Renal cortical epithelial cell (primary cell): Measurements from ENCODE around the gene KRT83. TPM values are rescaled to one million over a fixed set of nuclear protein-coding genes. Genes with fewer than 3 reads are reported as not detected.
"Not testable (repeated sequence)": the region's sequence is repeated elsewhere in the genome, so short reads cannot be mapped to it uniquely, and the experiment has no call there.

Source experiments
- DNase-seq: peaks from one replicate; pipeline ENCODE4 v3.0.0-alpha.2; 2011; ENCODE audit warnings: low read depth
- total RNA-seq: library from RNA; depleted of rRNA; stranded (reverse); fragments of >200 nt; gene quantifications from 2 replicates; pipeline ENCODE4 v1.2.3, GENCODE V29; 2014

The KRT83 gene
- total RNA-seq, 1 donor from 2014 or later: not detected

DNA sequence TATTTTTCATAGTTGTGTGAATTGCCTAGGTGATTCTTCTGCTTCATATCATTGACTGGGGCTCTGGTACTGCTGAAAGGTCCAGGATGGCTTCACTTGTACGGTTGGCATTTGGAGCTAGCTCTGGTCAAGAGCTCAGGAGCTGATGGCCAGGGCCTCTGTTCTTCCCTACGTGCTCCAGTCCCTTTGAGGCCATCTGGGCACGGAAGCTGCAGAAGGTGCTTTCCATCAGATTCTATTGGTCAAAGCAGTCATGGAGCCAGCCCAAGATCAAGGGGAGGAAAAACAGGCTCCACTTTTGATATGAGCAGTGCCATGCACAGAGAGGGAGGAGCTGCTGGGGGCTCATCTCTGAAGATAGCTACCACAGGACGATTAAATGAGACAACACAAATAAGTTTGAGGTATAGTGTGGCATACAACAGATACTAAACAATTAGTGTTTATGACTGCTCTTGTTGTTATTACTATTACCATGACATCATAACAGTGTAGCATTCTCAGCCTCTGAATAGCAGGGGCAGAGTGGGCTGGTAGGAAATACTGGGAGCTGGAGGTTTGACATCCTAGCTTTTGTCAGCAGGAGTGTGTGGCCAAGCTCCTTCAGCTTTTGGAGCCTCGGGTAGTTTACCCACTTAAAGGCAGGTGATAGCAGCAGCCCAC, 10.4 kb downstream of the KRT83 start:
- DNase-seq: peak; percentile 25

DNA sequence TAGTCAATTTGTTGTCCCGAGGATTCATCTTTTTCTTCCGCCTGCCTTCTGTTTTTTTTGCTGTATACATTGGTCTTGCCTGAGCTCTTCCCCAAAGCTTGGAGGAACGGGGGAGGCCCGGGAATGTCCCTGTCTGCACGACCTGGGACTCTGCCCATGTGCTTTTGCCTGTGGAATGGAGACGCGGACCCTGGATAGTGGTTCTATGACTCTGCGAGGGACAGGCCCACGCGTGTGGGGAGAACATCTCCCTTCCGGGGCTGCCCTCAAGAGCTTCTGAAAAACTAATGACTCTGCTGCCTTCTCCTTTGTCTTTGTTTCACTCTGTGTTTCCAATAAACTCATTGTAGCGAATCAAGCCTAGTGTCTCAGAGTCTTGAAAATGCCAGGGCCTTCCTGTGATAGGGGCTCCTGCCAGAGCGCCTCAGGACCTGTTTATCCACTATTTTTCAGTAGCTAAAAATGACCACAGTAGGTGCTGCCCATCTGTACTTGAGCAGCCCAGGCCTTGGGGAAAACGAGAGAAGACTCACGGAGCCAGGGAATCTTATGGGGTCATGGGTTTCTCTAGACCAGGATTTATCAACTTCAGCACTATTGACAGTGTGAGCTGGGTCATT, 12.3 kb downstream of the KRT83 start:
- DNase-seq: no peak

DNA sequence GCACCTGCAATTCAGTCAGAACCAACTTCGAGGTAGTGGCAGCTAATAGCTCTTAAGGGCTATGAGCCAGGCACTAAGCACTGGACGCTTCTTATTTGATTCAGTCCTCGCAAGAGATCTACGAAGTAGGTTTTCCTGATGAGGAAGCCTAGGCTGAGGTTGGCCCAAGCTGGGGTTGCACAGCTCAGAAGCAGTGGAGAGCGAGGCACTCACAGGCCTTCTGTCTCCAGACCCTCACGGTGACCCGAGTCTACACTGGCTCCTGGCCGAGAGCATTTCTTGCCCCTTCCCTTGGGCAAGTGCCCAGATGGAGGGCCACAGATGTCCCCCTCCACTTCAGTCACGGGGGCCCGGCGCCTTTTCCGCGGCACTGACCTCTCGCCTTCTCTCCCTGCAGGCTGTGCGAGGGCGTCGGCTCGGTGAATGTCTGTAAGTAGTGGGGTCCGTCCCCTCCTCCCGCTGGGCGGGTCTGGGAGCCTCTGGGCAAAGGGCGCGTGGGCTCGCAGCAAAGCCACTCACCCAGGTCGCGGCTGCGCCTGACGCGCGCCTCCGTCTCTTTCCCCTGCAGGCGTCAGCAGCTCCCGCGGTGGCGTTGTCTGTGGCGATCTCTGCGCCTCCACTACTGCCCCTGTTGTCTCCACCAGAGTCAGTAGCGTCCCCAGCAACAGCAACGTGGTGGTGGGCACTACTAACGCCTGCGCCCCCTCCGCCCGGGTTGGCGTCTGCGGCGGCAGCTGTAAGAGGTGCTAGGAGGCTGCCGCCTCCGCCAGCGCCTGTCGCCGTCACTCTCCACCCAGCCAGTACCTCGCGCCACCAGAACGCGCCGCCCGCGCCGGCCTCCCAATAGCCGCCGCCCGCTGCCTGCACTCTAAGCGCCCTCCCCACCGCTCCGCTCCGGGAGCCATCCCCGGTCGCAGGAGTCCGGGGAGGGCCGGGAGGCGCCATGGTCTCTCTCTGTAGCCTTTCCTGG, 13.1 kb downstream of the KRT83 start:
- DNase-seq: no peak

DNA sequence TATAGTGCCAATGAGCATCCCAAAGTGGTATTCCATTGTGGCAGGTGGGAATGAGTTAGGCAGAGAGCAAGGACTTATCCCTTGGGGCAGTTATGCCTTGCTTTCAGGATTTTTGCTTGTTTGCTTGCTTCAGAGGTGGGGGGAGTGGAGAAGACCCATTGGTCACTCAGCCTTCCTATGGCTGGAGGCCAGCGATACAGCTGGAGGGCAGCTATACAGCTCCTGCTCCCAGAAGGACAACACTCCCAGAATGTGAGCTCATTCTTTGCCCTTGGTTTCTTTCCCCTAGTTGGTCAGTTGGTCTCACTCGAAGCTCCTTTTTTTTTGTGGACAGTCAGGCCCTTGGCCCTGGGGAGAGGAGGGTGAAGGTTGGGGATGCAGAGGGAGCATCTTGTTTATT, 14.5 kb downstream of the KRT83 start:
- no peak for DNase-seq

DNA sequence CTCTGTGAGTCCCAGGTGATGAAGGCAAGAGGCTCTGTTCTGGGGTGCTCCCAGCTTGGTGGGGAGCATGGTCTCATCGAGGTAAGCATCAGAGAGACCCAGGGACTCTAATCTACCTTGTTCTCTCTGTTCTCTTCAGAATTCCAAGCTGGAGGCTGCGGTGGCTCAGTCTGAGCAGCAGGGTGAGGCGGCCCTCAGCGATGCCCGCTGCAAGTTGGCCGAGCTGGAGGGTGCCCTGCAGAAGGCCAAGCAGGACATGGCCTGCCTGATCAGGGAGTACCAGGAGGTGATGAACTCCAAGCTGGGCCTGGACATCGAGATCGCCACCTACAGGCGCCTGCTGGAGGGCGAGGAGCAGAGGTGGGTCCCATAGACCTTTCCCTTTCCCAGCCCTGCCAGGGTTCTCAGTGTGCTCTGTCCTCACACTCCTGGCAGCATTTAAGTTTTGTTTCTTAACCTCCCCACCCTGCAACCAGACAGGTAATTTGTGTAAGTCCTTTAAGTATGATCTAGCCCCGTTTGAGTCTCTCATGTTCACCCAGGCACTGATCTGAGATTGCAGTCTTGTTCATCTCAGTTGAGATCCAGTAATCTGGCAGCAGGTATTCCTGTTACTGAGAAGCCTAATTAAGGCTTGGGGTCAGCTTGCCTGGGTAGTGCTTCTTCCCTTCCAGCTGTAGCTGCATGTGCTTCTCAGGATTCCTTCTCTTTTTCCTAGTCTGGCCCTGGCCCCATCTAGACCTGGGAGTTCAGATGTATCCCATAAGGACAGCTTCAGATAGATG, 15.1 kb downstream of the KRT83 start:
- no peak for DNase-seq

DNA sequence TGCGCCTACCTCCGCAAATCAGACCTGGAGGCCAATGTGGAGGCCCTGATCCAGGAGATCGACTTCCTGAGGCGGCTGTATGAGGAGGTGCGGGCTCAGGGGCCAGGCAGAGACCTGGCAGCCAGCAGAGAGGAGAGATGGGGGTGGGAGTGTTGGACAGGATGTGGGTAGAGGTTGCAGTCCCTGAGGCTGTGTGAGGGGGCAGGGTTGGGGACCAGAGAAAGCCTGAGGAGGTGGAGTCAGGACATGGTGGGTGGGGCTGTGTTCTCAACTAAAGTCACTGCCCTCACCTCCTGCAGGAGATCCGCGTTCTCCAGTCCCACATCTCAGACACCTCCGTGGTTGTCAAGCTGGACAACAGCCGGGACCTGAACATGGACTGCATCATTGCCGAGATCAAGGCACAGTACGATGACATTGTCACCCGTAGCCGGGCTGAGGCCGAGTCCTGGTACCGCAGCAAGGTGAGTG, 16.2 kb downstream of the KRT83 start:
- DNase-seq: not testable (repeated sequence)

DNA sequence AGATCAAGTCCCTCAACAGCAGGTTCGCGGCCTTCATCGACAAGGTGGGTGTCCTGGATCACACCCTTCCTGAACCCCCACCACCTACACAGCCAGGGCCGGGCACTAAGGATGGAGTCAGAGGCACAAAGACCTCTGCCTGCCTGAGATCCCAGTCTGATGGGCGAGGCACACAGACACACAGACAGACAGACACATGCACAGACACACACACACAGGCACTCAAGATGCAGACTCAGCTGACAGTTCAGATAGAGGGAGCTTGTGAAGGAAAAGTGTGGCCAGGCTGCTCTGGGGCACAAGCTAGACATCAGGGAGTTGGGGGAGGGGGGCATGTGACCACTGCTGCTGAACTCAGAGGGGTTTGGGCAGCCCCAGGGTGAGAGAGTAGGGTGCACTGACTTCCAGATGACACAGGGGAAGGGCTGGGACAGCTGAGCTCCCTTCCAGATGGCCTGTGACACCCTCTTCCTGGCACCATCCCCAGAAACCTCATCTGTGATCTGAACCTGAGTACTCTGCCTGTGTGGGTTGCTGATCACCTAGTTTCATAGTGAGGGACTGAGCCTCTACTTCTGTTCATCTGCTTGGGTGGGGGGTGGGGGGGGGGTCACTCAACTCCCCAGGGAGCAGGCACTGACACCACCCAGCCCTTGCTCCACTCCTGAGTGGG, 18.8 kb downstream of the KRT83 start:
- not testable (repeated sequence) for DNase-seq

DNA sequence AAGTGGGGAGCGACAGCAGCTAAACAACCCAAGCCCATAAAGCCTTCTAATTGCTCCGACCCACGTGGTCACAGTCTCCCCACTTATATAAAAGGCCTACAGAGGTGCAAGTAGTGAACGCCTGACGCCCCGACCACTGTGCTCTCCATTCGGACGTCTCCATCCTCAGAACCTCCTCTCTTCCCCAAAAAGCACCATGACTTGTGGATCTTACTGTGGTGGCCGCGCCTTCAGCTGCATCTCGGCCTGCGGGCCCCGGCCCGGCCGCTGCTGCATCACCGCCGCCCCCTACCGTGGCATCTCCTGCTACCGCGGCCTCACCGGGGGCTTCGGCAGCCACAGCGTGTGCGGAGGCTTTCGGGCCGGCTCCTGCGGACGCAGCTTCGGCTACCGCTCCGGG, 19.5 kb downstream of the KRT83 start:
- DNase-seq: not testable (repeated sequence)

DNA sequence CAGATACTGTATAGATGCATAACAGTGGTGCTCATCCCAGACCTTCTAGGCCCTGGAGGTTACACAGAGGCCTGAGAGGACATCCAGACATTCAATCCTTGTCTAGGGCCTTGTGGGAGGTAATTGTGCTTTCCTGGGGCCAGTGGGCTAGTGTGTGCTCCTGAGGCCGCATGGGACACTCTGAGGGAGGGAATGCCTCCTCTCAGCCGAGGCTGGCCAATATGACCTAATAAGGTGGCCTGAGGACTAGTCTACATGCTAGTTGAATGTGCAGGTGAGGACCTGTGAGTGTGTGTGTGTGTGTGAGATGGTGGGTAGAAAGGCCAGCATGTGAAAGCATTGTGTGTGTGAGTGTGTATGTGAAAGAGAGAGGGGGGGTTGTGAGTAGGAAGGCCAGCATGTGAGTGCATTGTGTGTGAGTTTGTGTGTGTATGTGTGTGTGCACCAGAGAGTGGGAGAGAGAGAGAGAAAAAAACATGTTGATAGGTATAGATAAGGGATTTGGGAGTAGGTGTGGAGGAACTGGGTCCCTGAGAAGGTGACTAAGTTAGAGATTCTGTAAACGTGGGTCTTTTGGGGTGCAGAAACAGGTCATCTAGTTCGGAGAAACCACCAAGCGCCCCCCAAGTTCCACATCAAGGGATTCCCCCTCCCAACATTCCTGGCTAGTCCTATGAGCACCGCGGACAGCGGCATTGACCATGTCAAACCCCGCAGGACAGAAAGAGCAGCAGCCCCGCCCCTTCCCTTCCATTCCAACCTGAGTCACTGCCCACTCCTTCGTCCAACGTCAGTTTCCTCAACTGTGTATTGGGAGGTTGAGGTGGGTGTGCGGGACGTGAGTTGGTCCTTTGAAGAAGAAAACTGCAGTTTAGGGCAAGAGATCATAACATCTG, 20.2 kb downstream of the KRT83 start:
- DNase-seq: peak; percentile 20

DNA sequence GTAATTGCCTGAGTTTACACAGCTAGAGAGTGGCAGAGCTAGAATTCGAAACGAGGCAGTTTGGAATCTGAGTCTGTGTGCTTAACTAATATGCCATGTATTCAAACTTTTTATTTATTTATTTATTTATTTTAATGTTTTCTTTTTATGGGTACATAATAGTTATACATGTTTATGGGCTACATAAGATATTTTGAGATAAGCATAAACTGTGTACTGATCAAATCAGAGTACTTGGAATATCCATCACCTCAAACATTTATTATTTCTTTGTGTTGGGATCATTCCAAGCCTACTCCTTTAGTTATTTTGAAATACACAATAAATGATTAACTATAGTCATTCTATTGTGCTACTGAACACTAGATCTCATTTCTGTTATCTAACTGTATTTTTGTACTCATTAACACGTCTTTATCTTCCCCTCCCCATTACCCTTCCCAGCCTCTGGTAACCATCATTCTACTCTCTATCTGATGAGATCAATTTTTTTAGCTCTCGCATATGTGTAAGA, 22.5 kb downstream of the KRT83 start:
- DNase-seq: peak; percentile 53

DNA sequence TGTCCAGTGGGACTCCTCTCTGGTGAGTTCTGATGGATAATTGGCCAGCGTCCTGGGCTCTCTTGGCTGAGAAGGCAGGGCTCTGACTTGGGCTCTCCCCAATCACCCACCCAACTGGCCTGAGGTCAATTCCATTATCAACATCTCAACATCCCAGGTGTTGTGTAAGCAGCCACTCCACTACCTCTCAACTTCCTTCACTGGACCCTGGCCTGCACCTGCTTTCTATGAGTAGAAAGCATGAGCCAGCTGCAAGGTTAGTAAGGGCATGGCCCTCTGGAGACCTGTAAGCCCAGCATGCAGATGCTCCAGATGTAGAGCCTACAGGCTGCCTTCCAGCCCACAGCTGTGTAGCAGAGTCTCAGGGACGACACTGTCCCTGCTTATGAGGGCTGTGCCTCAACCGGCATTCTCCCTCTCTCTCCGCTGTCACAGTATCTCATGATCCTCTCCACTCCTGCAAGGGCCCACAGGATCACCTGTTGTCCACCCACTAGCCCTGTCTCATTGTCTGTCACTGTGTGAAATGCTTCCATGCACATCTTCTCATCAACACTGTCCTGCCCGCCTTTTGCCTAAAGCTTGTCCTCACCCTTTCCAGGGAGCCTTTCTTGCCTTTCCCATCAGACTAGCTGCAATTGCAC, 24.5 kb downstream of the KRT83 start:
- DNase-seq: no peak

DNA sequence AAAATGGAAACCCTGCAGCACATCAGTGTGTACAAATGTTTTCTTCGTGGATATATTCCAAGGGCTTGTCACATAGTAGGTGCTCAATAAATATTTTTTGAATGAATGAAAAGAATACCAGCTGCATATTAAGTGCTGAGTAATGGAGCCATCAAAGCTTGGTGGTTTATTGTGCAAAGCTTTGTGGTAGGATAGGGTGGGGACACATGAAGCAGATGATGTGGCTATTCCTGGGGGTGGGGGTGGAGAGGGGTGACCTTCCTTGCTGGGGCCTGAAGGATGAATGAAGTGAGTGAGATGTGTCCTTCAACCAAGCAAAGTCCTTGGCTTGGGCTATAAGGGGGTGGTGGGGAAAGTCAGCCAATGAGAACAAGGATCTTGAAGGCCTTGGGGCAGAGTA, 25.5 kb downstream of the KRT83 start:
- peak; percentile 31 for DNase-seq

DNA sequence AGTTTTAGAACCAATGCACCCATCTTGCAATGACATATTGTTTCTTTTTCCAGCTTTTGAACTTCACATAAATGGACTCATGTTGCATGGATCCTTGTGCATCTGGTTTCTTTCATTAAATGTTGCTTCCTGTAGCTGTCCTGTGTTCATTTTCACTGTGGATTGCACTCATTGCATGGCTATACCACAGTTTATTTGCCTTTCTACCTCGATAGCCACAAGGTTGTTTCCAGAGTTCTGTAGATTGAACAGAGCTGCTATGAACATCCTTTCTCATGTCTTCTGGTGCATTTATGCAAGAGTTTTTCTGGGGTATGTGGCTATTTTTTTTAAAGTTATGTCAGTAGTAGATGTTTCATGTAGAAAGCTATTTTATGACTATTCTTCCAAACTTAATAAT, 26.4 kb downstream of the KRT83 start:
- no peak for DNase-seq

DNA sequence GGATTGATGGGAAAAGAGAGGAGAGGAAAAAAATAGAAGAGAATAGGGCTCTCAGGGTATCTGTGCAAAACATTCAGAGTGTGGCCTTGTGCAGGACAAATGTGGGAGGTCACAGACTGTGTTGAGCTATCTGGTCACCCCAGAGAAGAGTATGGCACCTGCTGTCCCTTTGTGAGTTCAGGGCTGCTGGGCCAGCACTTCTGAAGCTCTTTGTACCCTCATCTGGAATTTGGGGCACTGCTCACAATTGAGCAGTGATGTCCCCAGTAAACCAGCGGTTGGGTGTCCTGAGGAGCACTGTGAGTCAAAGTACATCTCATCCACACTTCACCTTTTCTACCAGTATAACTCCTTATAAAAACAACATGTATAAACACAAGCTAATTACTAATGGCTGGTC, 27.3 kb downstream of the KRT83 start:
- DNase-seq: no peak

DNA sequence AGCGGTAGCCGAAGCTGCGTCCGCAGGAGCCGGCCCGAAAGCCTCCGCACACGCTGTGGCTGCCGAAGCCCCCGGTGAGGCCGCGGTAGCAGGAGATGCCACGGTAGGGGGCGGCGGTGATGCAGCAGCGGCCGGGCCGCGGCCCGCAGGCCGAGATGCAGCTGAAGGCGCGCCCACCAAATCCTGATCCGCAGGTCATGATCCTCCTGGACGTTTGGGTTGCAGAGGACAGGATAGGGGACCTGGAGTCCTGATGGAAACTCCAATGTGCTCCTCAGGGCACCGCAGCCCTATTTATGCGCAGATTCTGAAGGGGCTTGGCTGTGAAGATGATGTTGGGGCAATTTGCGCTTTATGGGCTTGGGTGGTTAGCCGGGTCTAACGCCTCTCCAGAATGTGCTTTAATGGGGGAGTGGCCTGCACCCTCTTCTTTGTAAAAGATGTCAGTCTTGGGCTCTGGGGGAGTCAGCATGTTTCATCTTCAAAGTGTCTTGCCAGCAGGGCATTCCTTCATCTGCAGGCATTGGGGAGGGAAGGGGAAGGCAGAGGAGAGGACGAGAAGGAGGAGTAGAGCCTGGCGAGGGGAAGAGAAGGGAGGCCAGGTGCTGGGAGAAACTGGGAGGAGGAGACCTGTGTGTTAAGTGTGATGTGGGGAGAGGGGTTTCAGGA, 29.8 kb downstream of the KRT83 start, which contains the start of gene KRT81:
Gene KRT81, minus strand, starts transcription at position 268 of the 669 bp plus-strand sequence. Its CDS starts 69 bp downstream, at position 199.
- no peak for DNase-seq

DNA sequence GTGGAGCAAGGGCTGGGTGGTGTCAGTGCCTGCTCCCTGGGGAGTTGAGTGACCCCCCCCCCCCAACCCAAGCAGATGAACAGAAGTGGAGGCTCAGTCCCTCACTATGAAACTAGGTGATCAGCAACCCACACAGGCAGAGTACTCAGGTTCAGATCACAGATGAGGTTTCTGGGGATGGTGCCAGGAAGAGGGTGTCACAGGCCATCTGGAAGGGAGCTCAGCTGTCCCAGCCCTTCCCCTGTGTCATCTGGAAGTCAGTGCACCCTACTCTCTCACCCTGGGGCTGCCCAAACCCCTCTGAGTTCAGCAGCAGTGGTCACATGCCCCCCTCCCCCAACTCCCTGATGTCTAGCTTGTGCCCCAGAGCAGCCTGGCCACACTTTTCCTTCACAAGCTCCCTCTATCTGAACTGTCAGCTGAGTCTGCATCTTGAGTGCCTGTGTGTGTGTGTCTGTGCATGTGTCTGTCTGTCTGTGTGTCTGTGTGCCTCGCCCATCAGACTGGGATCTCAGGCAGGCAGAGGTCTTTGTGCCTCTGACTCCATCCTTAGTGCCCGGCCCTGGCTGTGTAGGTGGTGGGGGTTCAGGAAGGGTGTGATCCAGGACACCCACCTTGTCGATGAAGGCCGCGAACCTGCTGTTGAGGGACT, 30.6 kb downstream of the KRT83 start:
- DNase-seq: not testable (repeated sequence)

DNA sequence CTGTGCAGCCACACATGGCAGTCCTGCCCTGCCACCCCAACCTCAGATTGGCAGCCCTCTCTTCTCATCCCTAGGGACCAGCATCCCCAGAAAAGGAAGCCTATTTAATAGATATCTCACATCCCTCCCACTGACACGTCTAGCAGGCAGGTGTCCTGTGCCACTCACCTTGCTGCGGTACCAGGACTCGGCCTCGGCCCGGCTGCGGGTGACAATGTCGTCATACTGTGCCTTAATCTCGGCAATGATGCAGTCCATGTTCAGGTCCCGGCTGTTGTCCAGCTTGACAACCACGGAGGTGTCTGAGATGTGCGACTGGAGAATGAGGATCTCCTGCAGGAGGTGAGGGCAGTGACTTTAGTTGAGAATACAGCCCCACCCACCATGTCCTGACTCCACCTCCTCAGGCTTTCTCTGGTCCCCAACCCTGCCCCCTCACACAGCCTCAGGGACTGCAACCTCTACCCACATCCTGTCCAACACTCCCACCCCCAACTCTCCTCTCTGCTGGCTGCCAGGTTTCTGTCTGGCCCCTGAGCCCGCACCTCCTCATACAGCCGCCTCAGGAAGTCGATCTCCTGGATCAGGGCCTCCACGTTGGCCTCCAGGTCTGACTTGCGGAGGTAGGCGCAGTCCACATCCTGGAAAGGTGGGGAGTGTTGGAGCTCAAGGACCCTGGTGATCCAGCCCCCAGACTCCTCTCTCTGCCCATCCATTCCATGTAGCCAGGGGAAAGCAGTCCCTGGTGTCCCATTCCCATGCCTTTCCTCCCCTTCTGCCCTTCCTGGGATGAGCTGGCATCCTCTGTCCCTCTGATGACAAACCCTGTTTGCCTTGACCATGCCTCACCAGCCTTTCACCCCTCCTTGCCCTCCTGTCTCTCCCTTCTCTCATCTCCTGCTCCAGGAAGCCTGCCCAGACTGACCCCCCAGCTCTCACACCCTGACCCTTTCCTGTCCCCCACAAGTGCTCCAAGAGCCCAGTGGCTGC, 33.1 kb downstream of the KRT83 start:
- not testable (repeated sequence) for DNase-seq
